H1 (cell line): ENCODE results near the gene CCL17. TPM values are rescaled to one million over a fixed set of nuclear protein-coding genes. Genes with fewer than 3 reads are reported as not detected.

ENCODE experiments used
- BACH1 ChIP-seq: IDR thresholded peaks from 2 replicates; pipeline ENCODE4 v1.6.1; 2012; ENCODE audit warnings: low read length, improper control_type of control experiment
- CHD1 ChIP-seq: IDR thresholded peaks from 2 replicates; pipeline ENCODE4 v1.6.1; 2012; ENCODE audit warnings: low read depth, low read length, improper control_type of control experiment
- CHD2 ChIP-seq: IDR thresholded peaks from 2 replicates; pipeline ENCODE4 v1.6.1; 2012; ENCODE audit warnings: low read length, improper control_type of control experiment
- CTBP2 ChIP-seq: IDR thresholded peaks from 2 replicates; pipeline ENCODE4 v1.7.0; 2011; ENCODE audit warnings: borderline replicate concordance, mild to moderate bottlenecking, moderate library complexity, mixed read lengths, low read length; ENCODE audit not compliant: insufficient read depth, insufficient read length
- E2F6 ChIP-seq: IDR thresholded peaks from 2 replicates; pipeline ENCODE4 v1.6.1; 2012; ENCODE audit warnings: inconsistent platforms
- EGR1 ChIP-seq: IDR thresholded peaks from 2 replicates; pipeline ENCODE4 v1.6.1; 2011; ENCODE audit warnings: low read depth, low read length, borderline replicate concordance
- EZH2 ChIP-seq: fragments of 200-600 bp; sonication (generic); IDR thresholded peaks from 2 replicates; pipeline ENCODE4 v1.7.1; 2012; ENCODE audit warnings: low read depth, mild to moderate bottlenecking, moderate library complexity, low read length, inconsistent platforms; ENCODE audit not compliant: severe bottlenecking
- MAFK ChIP-seq: IDR thresholded peaks from 2 replicates; pipeline ENCODE4 v1.6.1; 2012; ENCODE audit warnings: low read depth, mild to moderate bottlenecking, improper control_type of control experiment, low read length
- NANOG ChIP-seq: IDR thresholded peaks from 2 replicates; pipeline ENCODE4 v1.6.1; 2011; ENCODE audit warnings: low read length, low read depth, mild to moderate bottlenecking, inconsistent platforms; ENCODE audit not compliant: insufficient read depth, poor library complexity, severe bottlenecking
- POLR2A ChIP-seq, 2 experiments: IDR thresholded peaks; 1 replicate in 1 of 2; 2 replicates in 1 of 2; pipeline ENCODE4 v1.6.1; 2011; ENCODE audit warnings: low read depth in 2 of 2, low read length in 2 of 2, mild to moderate bottlenecking in 2 of 2; ENCODE audit errors: control extremely low read depth in 1 of 2
- SIRT6 ChIP-seq: IDR thresholded peaks from one replicate; pipeline ENCODE4 v1.7.1; 2012; ENCODE audit warnings: low read length, inconsistent platforms
- SIX5 ChIP-seq: IDR thresholded peaks from 2 replicates; pipeline ENCODE4 v1.6.1; 2011; ENCODE audit warnings: mild to moderate bottlenecking, low read depth, low read length
- TAF1 ChIP-seq: IDR thresholded peaks from 2 replicates; pipeline ENCODE4 v1.6.1; 2011; ENCODE audit warnings: mild to moderate bottlenecking, low read depth, low read length
- TAF7 ChIP-seq: optimal IDR thresholded peaks from 2 replicates; pipeline ENCODE3; 2011; ENCODE audit warnings: low read depth, mild to moderate bottlenecking, inconsistent platforms, low read length, moderate library complexity, borderline replicate concordance
- polyA plus RNA-seq, 7 experiments: library from polyadenylated mRNA; depleted of rRNA in 3 of 7; stranded (reverse) in 5 of 7; unstranded in 2 of 7; fragments of >200 nt in 5 of 7; fragments of 200-250 nt in 2 of 7; gene quantifications; 1 replicate in 5 of 7; 2 replicates in 1 of 7; 4 replicates in 1 of 7; pipeline versions ENCODE4 v1.2.1 to v1.2.3, GENCODE V29; 2011 to 2013; ENCODE audit warnings: missing spikeins in 2 of 7, mixed read lengths in 2 of 7
- total RNA-seq: library from RNA; stranded (reverse); fragmentation: NEBNext Ultra II Directional; extraction: Animal tissue kit (Norgen Biotek cat#: 25700); gene quantifications from 2 replicates; pipeline ENCODE4 v1.2.1, GENCODE V29; 2021
- TF ChIP-seq, protein P1 (sequence below), 3 experiments: IDR thresholded peaks; 1 replicate in 2 of 3; 2 replicates in 1 of 3; pipeline versions ENCODE4 v1.5.1 to v1.6.1; 2011; ENCODE audit warnings: low read length in 3 of 3, mild to moderate bottlenecking in 3 of 3, inconsistent platforms in 2 of 3, low read depth in 1 of 3, moderate library complexity in 1 of 3; ENCODE audit not compliant: insufficient read depth in 1 of 3; ENCODE audit errors: control extremely low read depth in 1 of 3

Gene CCL17
- total and polyA plus RNA-seq, 2 of the 8 experiments (the other 6 are each of a cell fraction or from before 2014, with no cell fraction given) = not detected

DNA sequence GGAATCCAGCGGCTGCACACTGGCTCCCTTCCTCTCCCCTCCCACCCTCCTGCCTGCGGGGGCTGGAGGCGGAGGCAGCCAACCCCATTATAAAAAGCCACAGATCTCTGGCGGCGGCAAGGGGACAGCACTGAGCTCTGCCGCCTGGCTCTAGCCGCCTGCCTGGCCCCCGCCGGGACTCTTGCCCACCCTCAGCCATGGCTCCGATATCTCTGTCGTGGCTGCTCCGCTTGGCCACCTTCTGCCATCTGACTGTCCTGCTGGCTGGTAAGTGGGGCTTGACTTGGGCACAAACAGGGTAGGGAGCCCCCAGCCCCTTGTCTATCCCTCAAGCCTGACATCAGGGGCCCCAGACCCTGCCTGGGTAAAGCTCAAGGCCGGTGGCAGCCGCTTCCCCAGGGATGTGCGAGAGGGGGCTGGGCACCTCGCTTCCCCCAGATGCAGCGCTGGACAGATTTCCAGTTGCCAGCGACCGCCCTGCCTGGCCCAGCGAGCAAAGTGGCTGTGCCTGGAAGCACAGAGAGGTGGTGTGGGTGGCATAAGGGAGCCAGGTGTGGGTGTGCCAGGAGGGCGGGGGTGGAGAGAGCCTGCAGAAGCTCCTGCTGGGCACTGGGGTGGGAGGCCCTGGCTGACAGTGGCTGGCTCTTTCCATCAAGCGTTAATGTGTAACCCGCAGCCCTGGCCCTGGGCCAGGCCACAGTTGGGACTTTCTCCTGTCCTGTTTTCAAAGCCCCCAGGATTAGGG lies 32.0 kb upstream of the CCL17 start, which contains the start of gene CX3CL1 (continued):
- TF ChIP-seq BACH1 (no peak), CTBP2 (no peak), EGR1 (peak; percentile 53; the same call in 1 of the 2 replicates), SIX5 (no peak), NANOG (no peak), MAFK (no peak), CHD2 (no peak), SIRT6 (no peak), TAF7 (peak; percentile 27), TAF1 (peak; percentile 46; the same call in 1 of the 2 replicates), E2F6 (no peak), CHD1 (no peak), EZH2 (no peak), POLR2A (IDR thresholded peaks at IDR 0.05; ENCODE audit: control extremely low read depth in 1 of 2, low read depth in 2 of 2, low read length in 2 of 2) (peak in 1 of 2 experiments; percentile 42; a peak in 1 of 3 replicates)
- TF ChIP-seq, protein P1, sequence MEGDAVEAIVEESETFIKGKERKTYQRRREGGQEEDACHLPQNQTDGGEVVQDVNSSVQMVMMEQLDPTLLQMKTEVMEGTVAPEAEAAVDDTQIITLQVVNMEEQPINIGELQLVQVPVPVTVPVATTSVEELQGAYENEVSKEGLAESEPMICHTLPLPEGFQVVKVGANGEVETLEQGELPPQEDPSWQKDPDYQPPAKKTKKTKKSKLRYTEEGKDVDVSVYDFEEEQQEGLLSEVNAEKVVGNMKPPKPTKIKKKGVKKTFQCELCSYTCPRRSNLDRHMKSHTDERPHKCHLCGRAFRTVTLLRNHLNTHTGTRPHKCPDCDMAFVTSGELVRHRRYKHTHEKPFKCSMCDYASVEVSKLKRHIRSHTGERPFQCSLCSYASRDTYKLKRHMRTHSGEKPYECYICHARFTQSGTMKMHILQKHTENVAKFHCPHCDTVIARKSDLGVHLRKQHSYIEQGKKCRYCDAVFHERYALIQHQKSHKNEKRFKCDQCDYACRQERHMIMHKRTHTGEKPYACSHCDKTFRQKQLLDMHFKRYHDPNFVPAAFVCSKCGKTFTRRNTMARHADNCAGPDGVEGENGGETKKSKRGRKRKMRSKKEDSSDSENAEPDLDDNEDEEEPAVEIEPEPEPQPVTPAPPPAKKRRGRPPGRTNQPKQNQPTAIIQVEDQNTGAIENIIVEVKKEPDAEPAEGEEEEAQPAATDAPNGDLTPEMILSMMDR (IDR thresholded peaks at IDR 0.05; ENCODE audit: control extremely low read depth in 1 of 3, insufficient read depth in 1 of 3, low read depth in 1 of 3, low read length in 3 of 3) = peak; percentile 4 to 25 (median 14); a peak in 3 of 4 replicates
